Fibroblast of gingiva (primary cell): ENCODE results near the gene FAM24B.
"Not testable (repeated sequence)": the region's sequence is repeated elsewhere in the genome, so short reads cannot be mapped to it uniquely, and the experiment has no call there.

Experiments
- DNase-seq: peaks from one replicate; pipeline ENCODE4 v3.0.0-alpha.2; 2011; ENCODE audit warnings: low read depth

Gene FAM24B

GRCh38 chr10:122858042-122858441 is 21.3 kb downstream of the FAM24B start:
- not testable (repeated sequence) for DNase-seq

- DNase-seq = no peak
Measured at GRCh38 chr10:122856902-122857301, 22.5 kb downstream of the FAM24B start.

GRCh38 chr10:122855745-122856144 is 23.6 kb downstream of the FAM24B start:
- no peak for DNase-seq

- peak; percentile 48 for DNase-seq
Measured at GRCh38 chr10:122854648-122855047, 24.7 kb downstream of the FAM24B start.

GRCh38 chr10:122853665-122854313 is 25.6 kb downstream of the FAM24B start:
- DNase-seq = peak; percentile 27

GRCh38 chr10:122852261-122852660 is 27.1 kb downstream of the FAM24B start:
- peak; percentile 25 for DNase-seq

GRCh38 chr10:122850705-122851640 is 28.4 kb downstream of the FAM24B start:
- DNase-seq = peak; percentile 59

GRCh38 chr10:122849900-122850605 is 29.3 kb downstream of the FAM24B start:
- DNase-seq = no peak

GRCh38 chr10:122849090-122849489 is 30.3 kb downstream of the FAM24B start:
- DNase-seq = no peak

GRCh38 chr10:122847782-122848604 is 31.4 kb downstream of the FAM24B start:
- no peak for DNase-seq

- no peak for DNase-seq
Measured at GRCh38 chr10:122845783-122846332, 33.5 kb downstream of the FAM24B start, which contains the start of gene CUZD1. Gene CUZD1, minus strand, starts transcription at chr10:122845857. Its CDS starts 14 bp downstream, at chr10:122845843.

- no peak for DNase-seq
Measured at GRCh38 chr10:122844146-122844545, 35.2 kb downstream of the FAM24B start.

- DNase-seq = no peak
Measured at GRCh38 chr10:122841569-122841968, 37.8 kb downstream of the FAM24B start.

- no peak for DNase-seq
Measured at GRCh38 chr10:122839505-122839904, 39.9 kb downstream of the FAM24B start.

GRCh38 chr10:122838880-122839279 is 40.5 kb downstream of the FAM24B start:
- no peak for DNase-seq

GRCh38 chr10:122835908-122836307 is 43.5 kb downstream of the FAM24B start:
- DNase-seq = no peak

- DNase-seq = no peak
Measured at GRCh38 chr10:122830965-122831353, 48.4 kb downstream of the FAM24B start.

GRCh38 chr10:122830273-122830964 is 49.0 kb downstream of the FAM24B start:
- DNase-seq = no peak

GRCh38 chr10:122829454-122829853 is 49.9 kb downstream of the FAM24B start:
- no peak for DNase-seq

GRCh38 chr10:122828716-122829255 is 50.6 kb downstream of the FAM24B start:
- no peak for DNase-seq
